Bronchial smooth muscle cell (primary cell): Measurements from ENCODE around the gene TCEA2. TPM values are rescaled to one million over a fixed set of nuclear protein-coding genes. Genes with fewer than 3 reads are reported as not detected.

Experiments
- total RNA-seq: library from RNA; depleted of rRNA; stranded (reverse); fragments of >200 nt; gene quantifications from 2 replicates; pipeline ENCODE4 v1.2.1, GENCODE V29; 2014

The TCEA2 gene
- 44.7 and 44.8 TPM in 2 replicates for total RNA-seq

DNA sequence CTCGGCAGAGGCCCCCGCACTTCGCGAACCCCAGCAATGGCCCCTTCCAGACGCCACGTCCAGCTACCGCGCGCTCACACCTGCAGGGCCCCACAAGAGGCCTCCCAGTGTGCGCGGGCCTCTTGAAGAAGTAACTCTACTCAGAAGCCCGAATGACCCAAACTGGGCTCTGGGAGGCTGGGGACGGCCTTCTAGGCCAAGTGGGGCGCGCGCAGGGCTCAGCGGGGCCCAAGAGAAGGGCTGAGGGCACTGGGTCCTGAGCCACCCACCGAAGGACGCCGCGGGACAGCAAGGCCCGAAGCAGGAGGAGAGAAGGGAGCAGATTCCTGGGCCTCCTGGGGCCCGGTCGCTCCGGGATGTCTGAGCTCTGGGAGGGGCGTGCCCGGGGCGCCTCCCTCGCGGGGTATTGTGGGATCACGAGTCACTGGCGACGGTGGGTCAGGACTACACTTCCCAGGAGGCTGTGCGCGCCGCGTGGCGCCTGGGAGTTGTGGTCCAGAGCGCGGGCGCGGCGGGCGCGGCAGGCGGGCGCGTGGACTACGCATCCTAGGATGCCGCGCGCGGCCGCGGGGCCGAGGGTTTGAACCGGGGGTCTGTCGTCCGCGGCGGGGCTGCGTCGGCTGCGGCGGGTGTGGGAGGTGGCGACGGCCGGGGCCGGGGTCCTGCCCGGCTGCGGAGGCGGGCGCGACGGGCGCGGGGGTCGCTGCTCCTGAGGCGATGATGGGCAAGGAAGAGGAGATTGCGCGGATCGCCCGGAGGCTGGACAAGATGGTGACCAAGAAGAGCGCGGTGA lies at the start of gene TCEA2:
TSS of gene TCEA2 (plus strand) at position 603 of the 793 bp plus-strand sequence. CDS start at position 718, 115 bp downstream.

DNA sequence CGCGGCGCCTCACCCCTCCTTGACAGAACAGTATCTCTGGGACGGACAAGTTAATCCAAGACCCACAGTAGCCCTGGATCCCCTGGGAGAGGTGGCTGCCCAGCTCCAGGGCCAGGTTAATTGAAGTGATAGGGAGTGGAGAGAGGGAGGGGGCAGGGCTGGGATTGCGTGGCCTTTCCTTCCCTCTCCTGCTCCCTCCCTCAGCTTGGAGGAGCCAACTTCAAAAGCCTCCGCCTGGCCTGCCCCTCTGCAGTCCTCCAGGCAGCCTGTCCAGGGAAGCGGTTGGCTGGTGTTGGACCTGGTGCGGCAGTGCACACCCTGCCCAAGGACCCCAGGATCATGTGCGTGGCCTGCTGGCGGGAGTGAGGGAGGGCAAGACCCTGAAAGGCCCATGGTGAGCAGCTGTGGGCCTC lies 27.1 kb upstream of the TCEA2 start, which contains the start of gene C20orf204:
TSS of gene C20orf204 (plus strand) at position 250 of the 413 bp plus-strand sequence. CDS start at position 392, 142 bp downstream.

DNA sequence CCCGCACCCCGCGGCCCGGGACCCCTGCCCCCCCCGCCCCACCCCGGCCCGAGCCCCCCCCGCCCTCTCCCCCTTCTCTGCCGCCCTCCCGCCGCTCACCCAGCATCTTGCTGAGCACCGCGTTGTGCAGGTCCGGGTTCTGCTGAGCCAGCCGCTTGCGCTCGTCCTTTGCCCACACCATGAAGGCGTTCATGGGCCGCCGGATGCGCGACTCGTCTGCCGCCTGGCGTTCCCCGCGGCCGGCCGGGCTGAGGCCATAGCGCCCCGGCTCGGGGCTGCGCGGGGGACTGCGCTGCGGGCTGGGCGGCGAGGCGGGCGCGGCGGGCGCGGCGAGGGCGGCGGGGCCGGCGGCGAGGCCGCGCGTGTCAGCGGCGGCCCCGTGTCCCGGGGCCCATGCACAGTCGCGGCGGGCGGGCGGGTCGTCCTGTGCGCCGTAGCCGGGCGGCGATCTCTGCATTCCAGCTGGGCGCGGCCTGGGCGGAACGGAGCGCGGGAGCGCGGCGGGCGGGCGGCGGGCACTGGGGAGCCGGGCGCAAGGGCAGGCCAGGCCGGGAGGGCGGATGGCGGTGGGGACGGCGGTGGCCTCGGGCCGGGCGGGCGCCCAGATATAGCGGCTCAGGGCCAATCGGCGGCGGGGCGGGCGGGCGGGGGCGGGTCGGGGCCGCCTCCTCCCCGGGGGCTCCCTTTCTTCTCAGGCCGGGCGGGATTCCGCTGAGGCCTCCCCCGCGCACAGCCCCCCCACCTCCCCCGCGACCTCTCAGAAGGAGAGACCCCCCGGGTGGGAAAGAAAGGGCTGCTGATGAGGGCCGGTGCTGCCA lies 13.7 kb upstream of the TCEA2 start, which contains the start of gene SOX18:
TSS of gene SOX18 (minus strand) at position 580 of the 818 bp plus-strand sequence. CDS start at position 457, 123 bp downstream.

DNA sequence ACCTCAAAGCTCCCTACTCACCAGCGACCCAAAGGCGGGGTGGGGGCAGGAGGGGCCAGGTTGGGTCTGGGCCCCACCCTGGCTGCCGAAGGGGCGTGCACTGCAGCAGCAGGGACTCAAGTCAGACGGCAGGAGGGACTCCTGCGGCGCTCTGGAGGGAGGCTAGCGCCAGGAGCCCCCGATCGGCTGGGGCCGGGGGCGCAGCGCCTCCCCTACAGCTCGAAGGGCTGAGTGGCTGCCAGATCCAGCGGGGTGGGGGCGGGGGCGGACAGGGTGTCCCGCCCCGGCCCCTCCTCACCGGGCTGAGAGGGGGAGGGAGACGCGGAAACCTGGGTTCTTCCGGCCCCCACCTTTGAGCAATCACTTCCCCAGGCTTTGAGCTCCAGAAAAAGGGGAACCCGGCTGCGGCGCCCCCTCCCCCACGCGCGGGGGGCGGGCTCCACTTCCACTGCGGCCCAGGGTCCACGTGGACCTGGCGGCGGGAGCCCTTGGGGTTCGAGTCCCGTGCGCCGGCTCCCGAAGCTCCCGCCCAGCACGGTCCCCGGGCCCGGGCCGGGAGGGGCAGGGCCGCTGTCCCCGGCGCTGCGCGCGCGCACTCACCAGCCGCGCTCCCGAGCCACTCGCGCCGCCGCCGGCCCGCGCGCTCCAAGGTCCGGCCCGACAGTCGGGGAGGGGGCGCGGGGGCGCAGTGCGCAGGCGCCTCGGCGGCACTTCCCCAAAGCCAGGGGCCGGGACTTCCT lies 16.4 kb downstream of the TCEA2 start, which contains the start of gene RGS19:
TSS of gene RGS19 (minus strand) at position 246 of the 740 bp plus-strand sequence. CDS start 2,632 bp downstream, outside the sequence.

DNA sequence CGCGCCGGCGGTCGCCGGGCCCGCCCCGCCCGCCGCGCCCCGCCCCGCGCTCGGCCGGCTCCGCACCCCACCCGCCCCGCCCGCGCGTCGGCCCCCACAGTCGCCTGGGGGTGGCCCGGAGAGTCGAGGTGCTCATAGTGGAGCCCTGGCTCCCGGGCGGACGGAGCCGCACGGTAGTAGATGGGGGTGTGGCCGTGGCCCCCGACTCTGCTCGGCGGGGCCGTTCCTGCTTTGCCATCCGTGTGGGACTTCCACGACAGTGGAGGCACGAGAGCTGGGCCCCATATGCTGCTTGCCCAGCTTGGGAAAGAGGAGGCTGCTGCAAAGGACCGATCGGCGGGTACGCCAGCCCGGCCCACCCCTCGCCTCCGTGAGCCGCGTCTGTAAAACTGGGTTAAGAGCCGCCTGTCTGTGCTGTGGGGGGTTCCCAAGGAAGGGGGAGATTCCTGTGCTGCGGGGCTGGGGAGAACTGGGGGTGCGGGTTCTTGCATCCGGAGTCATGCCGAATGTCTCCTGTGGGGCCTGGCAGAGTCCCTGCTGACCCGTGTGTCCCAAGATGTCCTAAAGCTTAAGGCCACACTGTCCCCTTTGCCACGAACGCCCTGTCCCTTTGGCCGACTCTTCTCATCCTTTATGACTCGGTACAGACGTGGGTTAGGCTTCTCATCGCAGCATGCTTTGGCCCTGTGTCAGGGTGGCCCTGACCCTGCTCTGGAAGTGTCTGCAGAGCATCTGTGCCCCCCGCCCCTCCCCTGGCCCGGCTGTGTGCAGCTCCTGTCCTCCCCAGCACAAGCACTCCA lies 17.2 kb downstream of the TCEA2 start, which contains the start of gene OPRL1:
TSS of gene OPRL1 (plus strand) at position 70 of the 800 bp plus-strand sequence. CDS start 12,639 bp downstream, outside the sequence.

DNA sequence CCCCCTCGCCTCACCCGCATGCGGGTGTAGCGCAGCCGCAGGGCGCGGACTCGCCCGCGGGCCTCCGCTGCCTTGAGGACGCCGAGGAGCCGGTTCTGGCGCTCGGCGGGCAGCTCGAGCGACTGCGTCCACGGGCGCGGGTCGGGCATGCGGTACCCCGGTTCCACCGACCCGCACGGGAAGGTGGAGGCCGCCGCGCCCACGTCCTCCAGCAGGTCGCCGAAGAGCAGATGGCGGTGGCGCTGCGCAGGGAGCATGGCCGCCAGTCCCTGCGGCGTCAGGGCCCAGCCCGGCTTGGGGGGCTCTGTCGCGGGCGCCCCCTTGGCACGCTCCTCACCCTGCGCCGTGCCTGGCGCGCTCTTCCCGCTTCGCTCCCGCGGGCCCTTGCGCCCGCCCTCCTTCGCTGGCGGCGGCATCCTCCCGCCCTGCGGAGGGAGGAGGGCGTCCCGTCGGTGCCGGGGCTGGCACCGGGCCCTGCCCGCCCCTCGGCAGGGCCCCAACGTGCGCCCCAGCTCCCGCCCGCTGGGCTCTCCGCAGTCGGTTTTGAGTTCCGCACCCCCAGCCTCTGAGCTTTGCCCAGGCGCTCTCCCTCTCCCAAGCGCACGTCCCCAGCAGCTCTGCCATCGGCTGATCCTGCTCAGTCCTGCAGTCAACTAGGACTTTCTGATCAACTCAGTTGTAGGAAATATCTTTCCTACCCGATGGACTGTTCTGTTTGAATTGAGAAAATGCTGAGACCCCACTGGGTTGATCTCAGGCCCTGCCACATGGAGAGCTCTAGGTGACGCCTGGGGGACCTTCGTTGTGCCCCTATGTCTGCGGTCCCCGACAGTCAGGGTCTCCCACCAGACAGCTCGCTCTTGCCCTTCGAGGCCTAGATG lies 21.0 kb downstream of the TCEA2 start, which contains the start of gene LKAAEAR1:
TSS of gene LKAAEAR1 (minus strand) at position 595 of the 881 bp plus-strand sequence. CDS start at position 416, 179 bp downstream.

DNA sequence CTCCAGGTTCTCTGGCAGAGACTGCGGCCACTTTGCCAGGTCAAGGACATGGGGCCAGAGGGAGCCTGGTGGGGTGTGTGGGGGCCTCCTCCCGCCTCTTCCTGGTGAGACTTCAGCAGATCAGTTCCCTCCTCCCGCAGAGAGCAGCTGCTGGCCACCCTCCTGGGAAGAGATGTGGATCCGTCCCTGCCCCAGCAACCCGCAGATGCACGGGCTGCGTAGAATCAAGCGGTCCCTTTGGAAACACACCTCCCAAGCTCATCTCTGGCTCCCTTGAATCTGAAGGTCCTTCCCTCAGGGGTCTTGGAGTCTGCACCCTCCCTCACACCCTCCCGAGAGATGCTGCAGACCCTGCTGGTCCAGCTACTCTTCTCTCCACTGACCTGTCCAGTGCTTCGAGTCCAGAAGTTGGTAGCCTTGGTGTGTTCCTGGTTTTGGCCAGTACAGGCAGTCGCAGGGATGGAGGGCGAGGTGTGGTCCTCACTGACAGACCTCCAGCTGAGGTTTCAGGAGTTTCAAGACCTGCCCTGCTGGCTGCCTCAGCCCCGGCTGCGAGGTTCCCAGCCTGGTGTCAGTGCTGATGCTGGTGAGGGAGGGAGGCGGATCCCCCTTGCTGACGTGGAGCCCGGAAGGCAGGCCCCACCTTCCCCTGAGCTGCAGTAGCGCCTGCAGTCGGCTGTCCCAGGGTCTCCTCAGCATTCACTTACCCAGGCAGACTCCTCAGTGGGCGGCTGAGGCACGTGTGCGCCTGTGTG lies 44.2 kb downstream of the TCEA2 start, which contains the start of gene NPBWR2:
TSS of gene NPBWR2 (minus strand) at position 585 of the 755 bp plus-strand sequence. CDS start 734 bp downstream, outside the sequence.

Other genes starting within 250 kb of the TCEA2 start
- gene ZBTB46, start 231.9 kb upstream of the TCEA2 start, total RNA-seq, result 23.6 and 54.7 TPM in 2 replicates
- gene ABHD16B, start 201.7 kb upstream of the TCEA2 start, total RNA-seq, result under 0.01 TPM in 1 of 2 replicates, not detected in the other
- 95.0 and 133 TPM in 2 replicates for gene TPD52L2, start 197.9 kb upstream of the TCEA2 start, total RNA-seq
- gene DNAJC5, start 168.1 kb upstream of the TCEA2 start, total RNA-seq, result 39.9 and 40.2 TPM in 2 replicates
- 16.2 and 21.0 TPM in 2 replicates for gene UCKL1, start 106.8 kb upstream of the TCEA2 start, total RNA-seq
- gene ZNF512B, start 93.3 kb upstream of the TCEA2 start, total RNA-seq, result 5.2 and 5.8 TPM in 2 replicates
- gene SAMD10, start 83.6 kb upstream of the TCEA2 start, total RNA-seq, result 0.34 and 0.47 TPM in 2 replicates
- 65.7 and 90.4 TPM in 2 replicates for gene PRPF6, start 82.1 kb upstream of the TCEA2 start, total RNA-seq
- gene C20orf204, start 27.0 kb upstream of the TCEA2 start, total RNA-seq, result 0.47 and 0.60 TPM in 2 replicates
- under 0.01 TPM in 1 of 2 replicates, not detected in the other for gene SOX18, start 13.6 kb upstream of the TCEA2 start, total RNA-seq
- gene RGS19, start 16.3 kb downstream of the TCEA2 start, total RNA-seq, result 5.4 and 5.8 TPM in 2 replicates
- 2.2 and 3.5 TPM in 2 replicates for gene OPRL1, start 16.9 kb downstream of the TCEA2 start, total RNA-seq
- 0.09 and 0.16 TPM in 2 replicates for gene LKAAEAR1, start 21.2 kb downstream of the TCEA2 start, total RNA-seq
- not detected in 2 replicates for gene NPBWR2, start 44.4 kb downstream of the TCEA2 start, total RNA-seq
- not detected in 2 replicates for gene MYT1, start 101.3 kb downstream of the TCEA2 start, total RNA-seq
- 35.5 and 53.5 TPM in 2 replicates for gene PCMTD2, start 192.6 kb downstream of the TCEA2 start, total RNA-seq